GM04503 (cell line): ENCODE data around the gene HBEGF.

ENCODE experiments used
- DNase-seq: peaks from one replicate; pipeline ENCODE4 v3.0.0-alpha.2; 2012; ENCODE audit warnings: low read depth

Gene HBEGF, protein sequence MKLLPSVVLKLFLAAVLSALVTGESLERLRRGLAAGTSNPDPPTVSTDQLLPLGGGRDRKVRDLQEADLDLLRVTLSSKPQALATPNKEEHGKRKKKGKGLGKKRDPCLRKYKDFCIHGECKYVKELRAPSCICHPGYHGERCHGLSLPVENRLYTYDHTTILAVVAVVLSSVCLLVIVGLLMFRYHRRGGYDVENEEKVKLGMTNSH

DNA sequence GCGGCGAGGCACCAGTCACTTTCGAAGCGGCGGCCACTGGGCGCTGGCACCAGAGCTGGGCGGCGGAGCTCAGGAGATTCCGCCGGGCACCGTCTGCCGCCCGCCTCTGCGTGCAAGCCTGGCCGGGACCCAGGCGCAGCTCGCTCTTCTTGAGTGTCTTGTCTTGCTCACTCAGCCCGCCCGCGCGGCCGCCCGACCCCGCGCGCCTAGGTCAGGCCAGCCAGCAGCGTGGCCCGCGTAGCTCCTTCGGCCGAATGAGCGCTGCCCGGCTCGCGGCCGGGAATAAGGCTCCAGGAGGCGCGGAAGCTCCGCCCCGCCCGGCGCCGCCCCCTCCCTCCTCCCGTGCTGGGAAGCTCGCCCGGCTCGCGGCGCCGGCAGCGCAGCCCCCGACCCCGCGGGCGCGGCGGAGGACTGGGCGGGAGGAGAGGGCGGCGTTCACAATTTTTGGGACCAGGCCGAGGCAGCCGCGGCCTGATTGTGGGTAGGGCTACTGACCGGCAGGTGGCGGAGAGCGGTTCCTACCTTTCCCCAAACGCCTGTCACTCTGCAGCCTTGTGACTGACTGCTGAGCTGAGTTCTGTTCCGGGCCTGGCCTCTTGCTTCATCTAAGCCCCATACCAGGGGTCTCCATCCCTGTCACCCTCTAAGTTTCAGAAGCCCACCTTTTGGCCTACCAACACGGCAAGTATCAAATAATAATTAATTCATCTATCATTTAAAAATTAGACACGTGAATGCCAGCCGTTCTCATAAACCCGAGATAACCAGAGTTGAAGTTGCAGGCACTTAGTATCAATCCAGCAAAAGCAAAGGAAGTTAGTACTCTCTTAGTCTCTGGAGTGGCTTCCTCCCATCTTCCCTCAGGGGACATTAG is at the start of gene HBEGF:
Gene HBEGF (minus strand): TSS at position 256 of the 874 bp plus-strand sequence. CDS start 275 bp downstream, outside the sequence.
- no peak for DNase-seq

DNA sequence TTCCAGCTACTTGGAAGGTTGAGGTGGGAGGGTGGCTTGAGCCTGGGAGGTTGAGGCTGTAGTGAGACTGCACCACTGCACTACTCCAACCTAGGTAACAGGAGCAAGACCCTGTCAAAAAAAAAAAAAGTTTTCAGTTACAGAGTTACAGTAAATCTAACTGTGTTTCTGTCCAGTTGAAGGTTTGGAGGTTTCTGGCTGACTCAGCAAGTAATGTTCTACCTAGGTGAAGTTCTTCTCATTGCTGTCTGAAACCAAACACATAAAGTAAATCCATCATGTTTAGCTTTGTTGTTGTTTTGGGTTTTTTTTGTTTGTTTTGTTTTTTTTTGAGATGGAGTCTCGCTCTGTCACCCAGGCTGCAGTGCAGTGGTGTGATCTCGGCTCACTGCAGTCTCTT is 47.3 kb upstream of the HBEGF start:
- DNase-seq, result no peak

DNA sequence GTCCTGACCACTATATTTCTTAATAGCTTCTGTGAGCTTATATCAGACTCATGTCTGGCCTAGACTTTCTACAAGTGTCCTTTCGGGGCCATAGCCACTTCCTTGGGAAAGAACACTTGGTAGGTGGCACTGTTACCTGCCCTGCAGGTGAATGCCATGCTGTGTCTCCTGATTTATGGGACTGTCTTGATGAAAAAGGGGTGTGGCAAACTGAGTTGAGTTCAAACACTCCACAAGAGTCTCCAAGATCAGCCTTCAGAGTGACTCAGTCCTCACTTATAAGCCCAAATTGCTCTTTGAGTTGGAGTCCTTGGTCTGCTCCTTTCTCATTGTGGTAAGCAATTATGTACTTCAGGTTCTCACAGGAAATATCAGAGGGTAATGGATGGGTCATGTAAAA is 45.3 kb upstream of the HBEGF start:
- no peak for DNase-seq

DNA sequence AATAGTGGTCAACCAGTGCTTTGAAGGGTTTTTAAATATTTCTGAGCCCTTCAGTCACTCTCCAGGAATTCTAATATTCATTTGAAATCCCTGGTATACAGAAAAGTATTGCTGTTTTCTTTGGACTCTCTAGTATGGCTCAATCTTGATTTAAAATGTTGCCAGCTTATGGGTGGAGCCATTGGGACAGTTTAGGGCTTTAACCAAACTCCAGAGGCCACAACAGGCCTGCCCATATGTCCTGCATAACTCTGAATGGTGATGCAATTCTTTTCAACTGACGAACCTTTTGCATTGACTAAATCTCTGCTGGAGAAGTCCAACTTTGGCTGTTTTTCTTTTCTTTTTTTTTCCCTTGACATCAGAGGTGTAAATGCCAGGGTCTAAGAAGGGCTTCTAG is 44.9 kb upstream of the HBEGF start:
- DNase-seq, result peak; percentile 50

DNA sequence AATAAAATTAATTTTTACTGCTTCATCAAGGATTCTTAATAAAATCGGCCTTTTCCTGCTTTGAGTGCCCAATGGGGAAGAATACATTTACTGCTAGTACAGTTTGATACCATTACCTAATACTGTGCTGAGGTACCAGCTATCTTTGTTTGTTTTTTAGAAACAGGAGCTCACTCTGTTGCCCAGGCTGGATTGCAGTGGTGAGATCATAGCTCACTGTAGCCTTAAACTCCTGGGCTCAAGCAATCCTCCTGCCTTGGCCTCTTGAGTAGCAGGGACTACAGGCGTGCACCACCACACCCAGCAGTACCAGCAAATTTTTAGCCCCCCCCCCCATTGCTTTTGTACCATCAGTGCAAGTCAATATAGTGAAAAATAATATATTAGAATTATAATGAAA is 41.6 kb upstream of the HBEGF start:
- DNase-seq, result no peak

DNA sequence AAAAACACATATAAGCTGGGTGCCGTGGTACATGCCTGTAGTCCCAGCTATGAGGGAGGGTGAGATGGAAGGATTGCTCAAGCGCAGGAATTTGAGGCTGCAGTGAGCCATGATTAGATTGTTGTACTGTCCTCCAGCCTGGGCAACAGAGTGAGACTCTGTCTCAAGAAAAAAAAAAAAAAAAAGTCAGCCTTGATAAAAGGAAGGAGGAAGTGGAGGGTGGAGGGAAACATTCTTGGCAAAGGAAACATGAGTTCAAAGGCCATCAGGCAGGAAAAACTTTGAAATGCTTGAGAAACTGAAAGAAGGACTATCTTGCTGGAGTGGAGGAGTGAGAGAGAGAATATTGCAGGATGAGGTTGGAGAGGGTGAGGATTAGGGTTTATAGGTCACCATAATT is 36.9 kb upstream of the HBEGF start:
- DNase-seq, result no peak

DNA sequence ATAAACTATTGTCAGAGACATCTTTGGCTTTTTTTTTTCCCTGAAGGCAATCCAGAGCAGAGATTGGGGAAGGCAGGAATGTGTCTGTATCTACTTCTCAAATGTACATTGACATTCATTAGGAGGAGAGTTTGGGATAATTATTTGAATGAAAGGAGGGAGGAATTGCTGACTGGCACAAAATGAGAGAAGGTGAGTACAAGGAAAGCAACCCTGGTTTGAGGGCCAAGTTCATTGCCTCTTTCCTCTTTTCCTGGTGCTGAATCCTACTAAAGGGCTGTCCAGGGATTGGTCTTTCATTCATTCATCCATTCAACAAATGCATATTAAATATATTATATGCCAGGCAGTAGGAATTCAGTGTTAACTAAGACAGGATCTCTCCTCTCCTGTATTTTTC is 36.5 kb upstream of the HBEGF start:
- no peak for DNase-seq

DNA sequence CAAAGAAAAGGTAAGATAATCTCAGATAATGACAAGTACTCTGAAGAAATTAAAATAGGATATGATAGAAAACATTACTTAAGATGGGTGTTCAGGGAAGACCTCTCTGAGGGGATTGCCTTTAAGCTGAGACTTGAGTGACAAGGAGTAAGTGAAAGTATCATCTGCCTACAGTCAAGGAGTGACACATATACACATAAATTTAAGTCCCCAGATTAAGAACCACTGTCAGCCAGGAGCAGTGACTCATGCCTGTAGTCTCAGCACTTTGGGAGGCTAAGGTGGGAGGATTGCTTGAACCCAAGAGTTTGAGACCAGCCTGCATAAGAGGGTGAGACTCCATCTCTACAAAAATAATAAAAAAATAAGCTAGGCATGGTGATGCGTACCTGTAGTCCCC is 35.6 kb upstream of the HBEGF start:
- no peak for DNase-seq

DNA sequence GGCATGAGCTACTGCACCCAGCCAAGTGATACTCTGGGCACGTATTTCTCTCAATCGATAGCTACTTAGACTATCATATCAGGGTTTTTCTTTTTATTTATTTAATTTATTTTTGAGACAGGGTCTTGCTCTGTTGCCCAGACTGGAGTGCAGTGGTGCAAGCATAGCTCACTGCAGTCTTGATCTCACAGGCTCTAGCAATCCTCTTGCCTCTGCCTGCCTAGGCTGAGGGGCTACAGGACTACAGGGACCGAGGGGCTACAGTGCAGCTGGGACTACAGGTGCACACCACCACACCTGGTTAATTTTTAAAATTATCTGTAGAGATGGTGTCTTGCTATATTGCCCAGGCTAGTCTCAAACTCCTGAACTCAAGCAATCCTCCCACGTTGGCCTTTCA is 34.9 kb upstream of the HBEGF start:
- no peak for DNase-seq

DNA sequence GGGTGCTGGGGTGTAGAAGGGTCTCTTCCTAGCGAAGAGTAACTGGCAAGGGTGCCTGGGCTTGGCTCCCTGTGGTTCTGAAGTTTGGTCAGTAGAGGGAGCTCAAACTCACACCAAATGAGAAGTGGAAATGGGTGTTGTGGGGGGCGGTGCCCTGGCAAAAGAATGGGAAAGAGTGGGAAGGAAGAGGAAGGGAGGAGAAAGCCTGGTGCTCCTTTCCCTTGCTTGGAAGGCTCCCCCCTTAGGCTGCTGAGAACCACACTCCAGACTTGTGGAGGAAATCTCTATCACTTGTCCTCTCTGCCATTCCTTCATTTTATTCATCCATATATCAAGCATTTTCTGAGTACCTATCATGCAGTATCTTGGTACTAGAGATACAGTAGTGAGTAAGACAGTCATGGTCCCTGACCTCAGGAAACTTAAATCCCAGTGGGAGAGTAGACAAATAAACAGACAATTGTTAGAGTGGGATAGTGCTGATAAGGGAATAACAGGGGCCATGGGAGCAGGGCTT is 26.6 kb upstream of the HBEGF start:
- DNase-seq, result peak; percentile 25

DNA sequence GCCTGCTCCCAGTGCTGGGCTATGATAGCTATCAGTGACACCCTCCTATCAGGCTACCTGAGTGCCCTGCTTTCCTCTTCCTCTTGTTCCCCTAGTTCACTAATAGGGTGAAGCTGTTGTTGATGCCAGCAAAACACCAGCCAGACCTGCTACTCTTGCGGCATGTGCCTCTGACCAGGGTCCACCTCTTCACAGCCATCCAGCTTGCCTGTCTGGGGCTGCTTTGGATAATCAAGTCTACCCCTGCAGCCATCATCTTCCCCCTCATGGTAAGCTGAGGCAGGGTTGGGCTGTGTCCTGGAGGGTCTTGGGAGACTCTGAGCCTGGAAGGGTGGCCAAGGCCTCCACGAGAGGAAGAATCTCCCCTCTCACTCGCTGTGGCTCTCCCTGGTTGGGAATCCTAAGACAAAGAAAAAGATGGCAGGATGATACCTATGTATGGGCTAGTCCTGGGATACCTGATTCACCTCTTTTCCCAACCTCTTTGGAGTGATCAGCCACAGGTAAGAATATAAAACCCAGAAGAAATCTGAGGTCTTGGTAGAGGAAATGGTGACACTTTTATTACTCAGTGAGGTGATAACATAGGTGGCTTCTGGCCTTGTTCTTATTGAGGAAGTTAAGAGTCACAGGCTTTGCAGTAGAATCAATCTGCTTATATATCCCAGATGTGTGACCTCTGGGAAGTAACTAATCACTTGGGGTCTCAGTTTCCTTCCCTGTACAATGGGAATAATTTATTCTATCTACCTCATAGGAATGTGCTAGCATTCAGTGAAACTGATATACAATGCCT is 25.2 kb upstream of the HBEGF start:
- no peak for DNase-seq

DNA sequence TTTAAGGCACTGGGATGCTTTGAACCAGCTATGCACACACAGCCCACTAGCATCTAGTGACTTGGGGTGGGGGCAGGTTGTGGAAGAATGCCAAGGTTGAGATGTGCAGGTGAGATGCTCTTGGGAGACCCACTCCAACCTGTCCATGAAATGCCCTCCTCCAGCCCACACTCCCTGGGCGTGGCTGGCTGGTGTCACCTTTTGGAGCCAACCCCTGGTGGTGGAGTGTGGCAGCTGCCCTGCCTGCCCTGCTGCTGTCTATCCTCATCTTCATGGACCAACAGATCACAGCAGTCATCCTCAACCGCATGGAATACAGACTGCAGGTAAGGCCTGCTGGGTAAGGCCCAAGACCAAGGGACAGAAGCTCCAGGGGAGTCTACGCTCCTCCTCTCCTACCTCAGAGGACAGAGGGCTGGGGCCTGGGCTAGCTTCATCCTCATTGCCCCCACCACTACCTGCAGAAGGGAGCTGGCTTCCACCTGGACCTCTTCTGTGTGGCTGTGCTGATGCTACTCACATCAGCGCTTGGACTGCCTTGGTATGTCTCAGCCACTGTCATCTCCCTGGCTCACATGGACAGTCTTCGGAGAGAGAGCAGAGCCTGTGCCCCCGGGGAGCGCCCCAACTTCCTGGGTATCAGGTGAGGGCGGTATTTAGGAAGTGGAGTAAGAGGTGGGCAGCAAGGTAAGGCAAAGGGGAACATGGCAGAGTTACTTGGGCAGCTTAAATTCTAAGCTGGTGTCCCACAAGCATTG is 21.0 kb upstream of the HBEGF start:
- DNase-seq, result no peak

DNA sequence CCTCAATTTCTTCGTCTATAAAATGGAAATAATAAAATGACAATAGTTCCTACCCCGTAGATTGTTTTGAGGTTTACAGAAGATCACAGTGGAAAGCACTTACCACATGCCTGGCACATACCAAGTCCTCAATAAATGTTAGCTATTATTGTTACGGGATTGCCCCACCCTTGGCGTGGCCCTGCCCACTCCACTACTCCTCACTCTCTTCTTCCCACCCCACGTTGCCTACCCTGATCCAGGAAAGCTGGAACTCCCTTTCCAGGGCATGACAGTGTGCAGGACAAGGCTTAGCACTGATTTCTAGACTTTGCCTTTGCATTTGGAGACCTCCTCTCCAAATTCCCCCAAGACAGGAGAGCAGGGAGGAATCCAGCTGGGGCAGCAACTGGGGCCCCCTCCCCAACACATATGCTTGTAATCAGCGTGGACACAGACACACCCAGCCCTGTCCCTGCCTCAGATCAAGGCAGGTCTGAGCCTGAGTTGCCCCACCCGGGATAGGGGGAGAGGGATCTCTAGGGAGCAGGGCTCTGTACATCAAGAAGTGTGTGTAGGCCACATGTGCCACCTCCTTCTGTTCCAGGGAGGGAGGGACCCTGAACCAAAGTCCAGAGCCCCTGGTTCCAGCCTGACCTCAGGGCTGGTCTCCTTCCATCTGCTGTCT is 20.3 kb upstream of the HBEGF start:
- DNase-seq, result no peak

DNA sequence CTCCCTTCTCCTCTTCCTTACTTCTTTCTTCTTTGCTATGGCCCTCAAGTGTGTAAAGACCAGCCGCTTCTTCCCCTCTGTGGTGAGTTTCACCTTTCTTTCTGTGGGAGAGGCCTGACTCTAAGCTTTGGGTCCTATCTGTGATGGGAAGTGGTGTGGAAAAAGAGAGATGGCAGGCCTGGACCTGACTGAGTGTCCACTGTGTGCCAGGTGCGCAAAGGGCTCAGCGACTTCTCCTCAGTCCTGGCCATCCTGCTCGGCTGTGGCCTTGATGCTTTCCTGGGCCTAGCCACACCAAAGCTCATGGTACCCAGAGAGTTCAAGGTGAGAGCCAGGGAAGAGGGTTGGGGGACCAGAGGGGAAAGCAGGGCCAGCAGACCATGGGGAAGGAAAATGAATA is 19.5 kb upstream of the HBEGF start:
- no peak for DNase-seq

DNA sequence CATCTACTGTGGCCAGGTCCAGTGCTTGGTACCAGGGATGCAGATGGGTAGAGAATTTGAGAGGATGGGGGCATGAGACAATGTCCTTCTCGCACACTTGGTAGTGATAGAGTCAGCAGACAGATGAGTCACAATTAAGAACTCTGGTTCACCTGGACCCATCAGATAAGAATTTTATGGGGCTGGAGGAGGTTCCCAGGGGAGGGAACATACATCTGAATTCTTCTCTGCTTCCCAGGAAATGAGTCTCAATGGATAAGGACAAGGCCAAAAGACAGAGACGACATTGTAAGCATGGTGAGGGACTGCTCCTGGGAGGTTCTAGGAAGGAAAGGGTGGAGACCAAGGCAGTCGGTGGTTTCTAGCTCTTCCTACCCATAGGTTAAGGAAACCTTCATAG is 18.9 kb upstream of the HBEGF start:
- no peak for DNase-seq

DNA sequence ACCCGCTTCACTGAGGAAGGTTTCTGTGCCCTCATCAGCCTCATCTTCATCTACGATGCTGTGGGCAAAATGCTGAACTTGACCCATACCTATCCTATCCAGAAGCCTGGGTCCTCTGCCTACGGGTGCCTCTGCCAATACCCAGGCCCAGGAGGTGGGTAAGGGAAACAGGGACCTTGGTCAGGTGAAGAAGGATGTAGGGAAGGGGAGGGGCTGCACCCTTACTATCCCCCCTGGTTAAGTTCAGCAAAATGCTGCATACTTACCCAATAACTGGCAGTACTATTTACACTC is 18.0 kb upstream of the HBEGF start:
- DNase-seq, result no peak

DNA sequence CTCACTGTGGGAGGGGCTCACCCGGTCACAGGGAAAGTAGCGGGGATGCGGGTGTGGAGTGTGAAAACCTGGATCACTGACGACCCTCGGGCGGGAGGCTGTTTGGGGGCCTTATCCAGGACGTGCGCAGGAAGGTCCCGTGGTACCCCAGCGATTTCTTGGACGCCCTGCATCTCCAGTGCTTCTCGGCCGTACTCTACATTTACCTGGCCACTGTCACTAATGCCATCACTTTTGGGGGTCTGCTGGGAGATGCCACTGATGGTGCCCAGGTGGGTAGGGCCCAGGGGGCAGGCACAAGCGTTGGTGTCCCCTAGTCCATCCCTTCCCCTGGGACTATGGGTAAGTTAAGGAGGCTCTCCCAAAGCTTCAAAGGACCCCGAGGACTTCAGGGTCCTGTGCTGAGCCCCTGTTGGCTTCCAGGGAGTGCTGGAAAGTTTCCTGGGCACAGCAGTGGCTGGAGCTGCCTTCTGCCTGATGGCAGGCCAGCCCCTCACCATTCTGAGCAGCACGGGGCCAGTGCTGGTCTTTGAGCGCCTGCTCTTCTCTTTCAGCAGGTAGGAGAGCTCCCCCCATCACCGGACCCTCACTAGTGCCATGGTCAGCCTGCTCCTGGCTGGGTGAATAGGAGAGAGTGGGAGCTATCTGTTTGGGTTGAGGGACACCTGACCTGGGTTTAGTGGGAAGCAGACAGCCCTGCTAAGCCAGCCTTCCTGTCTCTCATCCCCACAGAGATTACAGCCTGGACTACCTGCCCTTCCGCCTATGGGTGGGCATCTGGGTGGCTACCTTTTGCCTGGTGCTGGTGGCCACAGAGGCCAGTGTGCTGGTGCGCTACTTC is 17.4 kb upstream of the HBEGF start:
- no peak for DNase-seq

DNA sequence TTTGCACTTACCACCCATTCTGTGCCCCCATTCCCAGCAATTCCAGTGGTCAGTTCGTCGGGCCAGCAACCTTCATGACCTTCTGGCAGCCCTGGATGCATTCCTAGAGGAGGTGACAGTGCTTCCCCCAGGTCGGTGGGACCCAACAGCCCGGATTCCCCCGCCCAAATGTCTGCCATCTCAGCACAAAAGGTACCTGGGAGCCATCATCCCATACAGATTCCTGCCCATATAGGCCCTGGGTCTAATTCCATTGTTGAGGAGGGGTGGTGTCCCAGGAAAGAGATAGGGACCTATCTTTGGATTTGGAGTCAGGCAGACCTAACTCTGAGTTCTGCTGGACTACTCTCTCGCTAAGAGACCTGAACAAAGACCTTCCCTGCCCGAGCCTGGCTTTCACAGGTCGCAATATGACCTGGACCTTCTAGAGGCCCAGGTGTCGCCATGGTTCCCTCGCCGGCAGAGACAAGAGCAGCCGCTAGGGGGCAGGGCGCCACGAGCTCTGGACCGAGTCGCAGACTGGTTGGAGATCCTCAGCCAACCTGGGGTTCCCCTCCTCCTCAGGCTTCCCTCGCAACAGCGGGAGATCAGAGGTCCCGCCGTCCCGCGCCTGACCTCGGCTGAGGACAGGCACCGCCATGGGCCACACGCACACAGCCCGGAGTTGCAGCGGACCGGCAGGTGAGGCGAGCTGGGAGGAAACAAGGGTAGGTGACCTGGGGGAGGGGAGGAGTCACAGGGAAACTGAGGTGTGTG is 16.6 kb upstream of the HBEGF start:
- no peak for DNase-seq

DNA sequence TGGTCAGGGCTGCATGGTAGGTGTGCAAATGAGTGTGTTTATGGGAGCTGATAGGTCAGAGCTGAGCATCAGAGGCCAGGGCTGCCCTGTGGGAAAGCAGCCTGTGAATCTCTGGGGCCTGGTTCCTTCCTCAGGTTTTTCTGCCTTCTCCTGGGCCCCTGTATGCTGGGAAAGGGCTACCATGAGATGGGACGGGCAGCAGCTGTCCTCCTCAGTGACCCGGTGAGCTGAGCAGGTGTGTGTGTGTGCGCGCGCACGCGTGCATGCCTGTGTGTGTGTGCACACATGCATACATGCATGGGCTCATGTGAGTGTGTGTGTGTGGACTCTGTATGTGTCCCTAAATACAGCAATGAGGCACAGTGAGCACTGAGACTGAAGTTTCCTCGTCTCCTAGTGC is 15.9 kb upstream of the HBEGF start:
- DNase-seq, result no peak

DNA sequence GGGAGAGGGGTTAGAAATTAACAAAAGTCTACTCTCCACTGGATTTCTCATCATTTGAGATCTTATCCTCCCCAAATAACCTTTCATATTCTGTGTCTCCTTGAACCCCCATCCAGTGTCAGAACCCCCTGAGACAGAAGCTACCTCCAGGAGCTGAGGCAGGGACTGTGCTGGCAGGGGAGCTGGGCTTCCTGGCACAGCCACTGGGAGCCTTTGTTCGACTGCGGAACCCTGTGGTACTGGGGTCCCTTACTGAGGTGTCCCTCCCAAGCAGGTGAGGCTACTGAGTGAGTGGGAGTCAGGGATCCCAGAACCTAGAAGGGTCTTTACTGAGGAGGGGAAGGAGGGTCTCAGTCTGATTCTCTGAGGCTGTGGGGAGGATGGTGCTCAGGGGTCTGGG is 15.5 kb upstream of the HBEGF start:
- DNase-seq, result no peak
